Activated naive CD8-positive, alpha-beta T cell (primary cell): ENCODE results near the gene GSAP.

ENCODE experiments used
- H3K27ac Mint-ChIP-seq: one replicate; pipeline ENCODE4 v1.8.0; 2021; ENCODE audit warnings: mixed read lengths
- H3K27me3 Mint-ChIP-seq: one replicate; pipeline ENCODE4 v1.8.0; 2021; ENCODE audit warnings: mixed read lengths
- H3K36me3 Mint-ChIP-seq: one replicate; pipeline ENCODE4 v1.8.0; 2021; ENCODE audit warnings: mixed read lengths
- H3K4me1 Mint-ChIP-seq: one replicate; pipeline ENCODE4 v1.8.0; 2021; ENCODE audit warnings: low read depth, mixed read lengths
- H3K4me3 Mint-ChIP-seq: one replicate; pipeline ENCODE4 v1.8.0; 2021; ENCODE audit warnings: mild to moderate bottlenecking, mixed read lengths
- H3K9me3 Mint-ChIP-seq: one replicate; pipeline ENCODE4 v1.8.0; 2021; ENCODE audit warnings: low read depth, mixed read lengths

The GSAP gene

DNA sequence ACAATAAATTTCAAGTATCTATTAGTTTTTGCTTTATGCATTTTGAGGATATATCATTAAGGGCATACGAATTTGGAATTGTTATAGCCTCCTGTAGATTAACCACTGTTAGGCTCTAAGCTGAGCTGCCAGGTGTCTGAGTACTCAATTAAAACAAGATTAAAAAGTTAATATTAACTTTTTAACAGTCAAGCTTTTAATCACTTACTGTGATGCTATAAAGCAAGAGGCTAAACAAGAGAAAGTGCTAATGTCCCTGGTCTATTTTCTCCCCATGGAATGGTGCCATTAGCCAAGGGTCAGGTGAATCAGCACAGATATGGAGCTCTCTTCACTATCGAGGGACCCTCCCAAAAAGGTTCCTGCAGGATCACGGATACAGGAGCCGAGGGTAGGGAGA is 9.7 kb downstream of the GSAP start:
- no peak overlapping the region for H3K27ac Mint-ChIP-seq
- H3K4me3 Mint-ChIP-seq: no peak overlapping the region
- peaks cover 4% of the 10 kb centered on the region for H3K4me1 Mint-ChIP-seq
- H3K9me3 Mint-ChIP-seq: no peaks in the 10 kb centered on the region
- H3K27me3 Mint-ChIP-seq: no peaks in the 10 kb centered on the region
- peaks cover 9% of the 10 kb centered on the region for H3K36me3 Mint-ChIP-seq

DNA sequence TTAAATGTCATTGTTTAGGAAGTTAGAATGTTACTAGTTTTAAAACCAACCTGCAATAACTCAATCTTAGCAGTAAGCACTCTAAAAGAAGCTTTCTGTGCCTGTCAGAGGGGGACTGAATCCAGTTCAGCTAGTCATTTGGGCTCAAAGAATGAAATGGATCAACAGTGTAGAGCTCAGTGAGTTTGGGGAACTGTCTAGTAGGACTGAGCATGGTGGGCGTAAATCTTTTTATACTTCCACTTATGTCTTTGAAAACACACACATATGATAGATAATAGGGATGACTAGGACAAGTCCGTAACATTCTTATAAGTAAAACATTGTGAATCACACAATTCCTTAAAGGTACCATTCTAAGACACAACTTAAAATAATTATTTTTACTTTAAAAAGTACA is 11.5 kb downstream of the GSAP start:
- Mint-ChIP-seq H3K27me3 (no peaks in the 10 kb centered on the region), H3K9me3 (no peaks in the 10 kb centered on the region), H3K4me3 (no peak overlapping the region), H3K4me1 (peaks cover 5% of the 10 kb centered on the region), H3K36me3 (peaks cover 11% of the 10 kb centered on the region), H3K27ac (no peak overlapping the region)

DNA sequence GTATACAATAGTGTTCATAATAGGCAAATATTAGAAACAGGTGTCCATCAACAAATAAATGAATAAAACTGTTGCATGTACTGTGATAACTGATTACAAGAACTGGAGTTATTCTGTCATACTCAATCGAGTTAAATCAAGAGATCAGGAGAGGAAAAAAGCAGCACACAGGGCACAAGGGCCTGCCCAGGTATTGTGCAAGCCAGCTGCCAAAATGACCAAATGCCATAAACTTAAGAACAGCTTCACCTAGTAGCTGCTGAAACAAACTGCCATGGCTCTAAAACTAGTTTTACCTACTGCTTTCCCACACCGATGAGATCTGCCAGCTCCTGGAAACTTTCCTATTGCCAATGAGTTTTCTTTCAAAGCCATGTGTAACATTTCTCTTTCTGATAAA is 12.2 kb downstream of the GSAP start:
- H3K4me1 Mint-ChIP-seq: peaks cover 5% of the 10 kb centered on the region
- no peak overlapping the region for H3K27ac Mint-ChIP-seq
- H3K36me3 Mint-ChIP-seq: peaks cover 15% of the 10 kb centered on the region
- no peaks in the 10 kb centered on the region for H3K27me3 Mint-ChIP-seq
- no peak overlapping the region for H3K4me3 Mint-ChIP-seq
- H3K9me3 Mint-ChIP-seq: no peaks in the 10 kb centered on the region

DNA sequence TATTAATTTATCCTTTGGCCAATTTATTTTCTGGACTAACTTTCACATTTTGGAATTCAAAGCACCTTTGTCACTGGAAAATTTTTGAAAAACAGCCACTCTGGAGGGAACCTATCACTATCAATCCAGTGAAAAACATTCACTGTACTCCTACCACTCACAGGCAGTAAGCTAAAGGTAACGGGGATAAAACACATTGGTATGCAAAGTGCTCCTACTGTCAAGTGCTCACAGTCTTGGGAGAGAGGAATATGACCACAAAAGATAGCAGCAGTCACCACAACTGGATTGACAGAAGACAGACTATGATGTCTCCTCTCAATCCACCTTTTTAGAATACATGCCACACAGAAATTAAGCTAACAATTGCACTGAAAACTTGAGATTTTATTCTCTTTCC is 13.3 kb downstream of the GSAP start:
- Mint-ChIP-seq H3K27ac (no peak overlapping the region), H3K4me3 (no peak overlapping the region), H3K9me3 (no peaks in the 10 kb centered on the region), H3K27me3 (no peaks in the 10 kb centered on the region), H3K36me3 (peaks cover 15% of the 10 kb centered on the region), H3K4me1 (peaks cover 5% of the 10 kb centered on the region)

DNA sequence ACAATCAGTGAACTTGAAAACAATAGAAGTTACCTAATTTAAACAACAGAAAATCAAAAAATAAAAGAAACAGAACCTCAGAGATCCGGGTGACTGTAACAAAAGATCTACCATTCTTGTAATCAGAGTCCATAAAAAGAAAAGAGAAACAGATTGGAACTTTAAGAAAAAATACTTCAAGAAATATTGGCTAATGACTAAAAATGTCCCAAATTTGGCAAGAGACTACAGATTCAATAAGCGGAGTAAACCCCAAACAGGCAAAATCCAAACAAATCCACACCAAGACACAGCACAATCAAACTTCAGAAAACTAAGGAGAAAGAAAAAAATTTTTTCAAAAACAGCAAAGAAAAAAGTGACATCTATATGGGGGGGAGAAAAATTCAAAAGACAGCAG is 15.1 kb downstream of the GSAP start:
- Mint-ChIP-seq H3K36me3 (peaks cover 22% of the 10 kb centered on the region), H3K9me3 (no peaks in the 10 kb centered on the region), H3K27me3 (no peaks in the 10 kb centered on the region), H3K4me3 (no peak overlapping the region), H3K27ac (no peak overlapping the region), H3K4me1 (peaks cover 5% of the 10 kb centered on the region)

DNA sequence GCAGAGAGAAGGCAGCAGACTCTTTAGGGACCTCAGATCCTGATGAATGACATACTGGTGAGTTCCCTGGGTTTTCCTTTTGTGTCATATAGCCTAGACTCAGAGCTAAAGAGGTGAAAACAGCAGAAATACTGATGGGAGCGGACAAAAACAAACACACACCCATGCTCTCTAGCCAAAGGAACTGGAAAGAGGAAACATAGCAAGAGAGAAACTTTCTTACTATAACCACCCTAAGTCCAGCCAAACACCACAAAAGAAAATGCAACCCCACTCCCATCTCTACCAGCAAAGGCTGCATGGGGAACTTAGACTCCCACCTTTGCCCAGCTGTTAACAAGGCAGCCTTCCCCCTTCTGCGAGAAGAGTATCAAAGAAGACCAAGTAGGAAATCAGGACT is 16.3 kb downstream of the GSAP start:
- Mint-ChIP-seq H3K27ac (no peak overlapping the region), H3K9me3 (no peaks in the 10 kb centered on the region), H3K4me1 (peaks cover 5% of the 10 kb centered on the region), H3K27me3 (no peaks in the 10 kb centered on the region), H3K4me3 (no peak overlapping the region), H3K36me3 (peaks cover 24% of the 10 kb centered on the region)

DNA sequence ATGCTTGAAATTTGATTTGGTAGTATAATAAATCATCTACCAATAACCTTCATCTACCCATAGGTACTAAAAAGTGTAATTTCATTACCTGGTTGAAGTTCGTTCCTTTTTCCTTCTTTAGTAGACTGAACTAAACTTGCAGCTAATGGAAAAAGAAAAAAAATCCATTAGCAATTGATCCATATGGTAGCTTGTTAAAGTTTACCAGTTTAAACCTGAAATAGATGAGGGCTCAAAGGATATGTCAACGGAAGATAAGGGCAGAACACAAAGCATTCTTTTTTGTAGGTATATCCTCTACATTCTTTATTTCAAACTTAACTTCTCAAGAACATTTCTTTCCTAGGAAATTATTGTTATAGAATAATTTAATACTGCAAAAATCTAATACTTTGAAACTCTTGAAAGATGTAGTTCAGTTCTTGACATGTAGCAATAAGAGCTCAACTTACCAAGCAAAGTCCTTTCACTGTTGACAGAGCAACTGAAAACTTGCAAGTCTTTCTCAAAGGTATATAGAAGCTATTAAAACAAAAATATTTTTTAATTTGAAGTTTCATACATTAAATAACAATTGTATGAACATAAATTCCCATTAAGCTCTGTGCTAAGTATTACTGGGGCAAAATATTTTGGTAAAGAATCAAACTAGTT is 19.1 kb downstream of the GSAP start:
- Mint-ChIP-seq H3K27me3 (no peaks in the 10 kb centered on the region), H3K27ac (no peak overlapping the region), H3K9me3 (no peaks in the 10 kb centered on the region), H3K36me3 (peaks cover 33% of the 10 kb centered on the region), H3K4me1 (peaks cover 23% of the 10 kb centered on the region), H3K4me3 (no peak overlapping the region)

DNA sequence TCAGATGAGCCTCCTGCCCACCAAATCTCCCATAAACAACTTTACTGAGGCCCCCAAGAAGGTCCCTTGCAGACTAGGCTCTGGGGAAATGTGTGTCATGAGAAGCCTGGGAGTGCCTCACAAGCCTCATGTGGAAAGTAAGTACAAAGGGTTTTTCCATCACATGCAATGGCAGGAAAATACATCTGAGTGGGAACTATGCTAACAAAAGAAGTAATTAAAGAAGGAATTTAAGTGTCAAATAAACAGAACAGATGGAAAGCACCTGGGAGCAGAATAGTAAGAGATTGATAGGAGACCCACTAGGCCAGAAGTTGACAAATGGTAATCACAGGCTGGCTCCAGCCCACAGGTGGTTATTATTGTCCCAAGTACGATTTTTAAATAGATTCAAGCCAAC is 20.5 kb downstream of the GSAP start:
- H3K4me1 Mint-ChIP-seq: peaks cover 19% of the 10 kb centered on the region
- H3K4me3 Mint-ChIP-seq: no peak overlapping the region
- H3K27me3 Mint-ChIP-seq: no peaks in the 10 kb centered on the region
- no peak overlapping the region for H3K27ac Mint-ChIP-seq
- peaks cover 36% of the 10 kb centered on the region for H3K36me3 Mint-ChIP-seq
- no peaks in the 10 kb centered on the region for H3K9me3 Mint-ChIP-seq

DNA sequence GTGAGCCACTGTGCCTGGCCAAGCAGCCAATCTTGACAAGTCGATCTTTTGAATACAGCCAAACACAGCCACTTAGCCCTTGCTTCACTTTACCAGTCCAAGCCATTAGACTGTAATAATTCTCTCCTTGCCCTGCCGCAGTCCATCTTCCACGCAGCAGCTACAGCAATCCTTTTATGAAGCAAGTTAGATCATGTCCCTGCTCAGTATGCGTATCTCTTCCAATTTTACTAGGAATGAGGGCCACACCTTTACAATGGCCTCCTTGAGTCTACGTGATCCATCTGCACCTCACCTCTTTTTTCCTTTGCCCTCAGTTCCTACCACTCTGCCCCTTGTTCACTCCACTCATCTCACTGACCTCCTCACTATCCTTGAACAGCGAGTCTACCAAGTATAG is 22.2 kb downstream of the GSAP start:
- Mint-ChIP-seq H3K27ac (no peak overlapping the region), H3K4me1 (peaks cover 19% of the 10 kb centered on the region), H3K36me3 (peaks cover 30% of the 10 kb centered on the region), H3K9me3 (no peaks in the 10 kb centered on the region), H3K27me3 (no peaks in the 10 kb centered on the region), H3K4me3 (no peak overlapping the region)

DNA sequence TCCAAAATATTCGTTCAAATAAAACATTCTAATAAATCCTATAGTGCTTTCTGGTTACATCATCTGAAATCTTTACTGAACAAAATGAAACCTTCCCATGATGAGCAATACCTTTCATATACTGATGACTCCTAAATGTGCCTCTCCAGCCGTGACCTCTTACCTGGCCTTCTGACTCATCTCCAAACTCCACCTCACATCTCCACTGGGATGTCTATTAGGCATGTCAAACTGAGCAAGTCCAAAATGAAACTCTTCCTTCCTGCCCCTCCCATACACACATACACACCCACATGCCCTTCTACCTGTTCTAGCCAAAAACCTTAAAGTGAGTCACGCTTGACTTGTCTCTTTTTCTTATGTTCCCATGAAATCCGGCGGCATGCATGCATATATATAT is 22.9 kb downstream of the GSAP start:
- Mint-ChIP-seq H3K27me3 (no peaks in the 10 kb centered on the region), H3K4me3 (peak overlapping the region; percentile 21), H3K36me3 (peaks cover 30% of the 10 kb centered on the region)

DNA sequence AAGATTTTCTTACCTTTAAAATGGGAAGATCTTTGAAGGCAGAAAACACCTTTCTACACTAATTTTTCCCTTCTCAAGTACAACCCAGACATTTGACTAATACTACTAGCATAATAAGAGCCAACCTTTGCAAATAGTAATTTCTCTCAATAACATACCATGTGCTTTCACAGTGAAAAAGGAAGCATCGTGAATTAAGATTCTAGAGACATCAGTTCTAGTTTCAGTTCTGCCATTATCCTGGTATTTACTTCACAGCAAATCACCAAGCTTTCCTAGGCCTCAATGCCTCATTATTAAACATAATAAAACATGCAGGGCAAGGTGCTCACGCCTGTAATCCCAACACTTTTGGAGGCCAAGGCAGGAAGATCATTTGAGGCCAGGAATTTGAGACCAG is 24.9 kb downstream of the GSAP start:
- Mint-ChIP-seq H3K36me3 (peaks cover 36% of the 10 kb centered on the region), H3K9me3 (no peaks in the 10 kb centered on the region), H3K27me3 (no peaks in the 10 kb centered on the region), H3K4me3 (no peak overlapping the region), H3K4me1 (peaks cover 22% of the 10 kb centered on the region), H3K27ac (peak overlapping the region; percentile 61)

More for the DNA sequence above, 22.9 kb downstream of the GSAP start:
- H3K27ac Mint-ChIP-seq: peak overlapping the region; percentile 25
- peaks cover 19% of the 10 kb centered on the region for H3K4me1 Mint-ChIP-seq
- no peaks in the 10 kb centered on the region for H3K9me3 Mint-ChIP-seq

DNA sequence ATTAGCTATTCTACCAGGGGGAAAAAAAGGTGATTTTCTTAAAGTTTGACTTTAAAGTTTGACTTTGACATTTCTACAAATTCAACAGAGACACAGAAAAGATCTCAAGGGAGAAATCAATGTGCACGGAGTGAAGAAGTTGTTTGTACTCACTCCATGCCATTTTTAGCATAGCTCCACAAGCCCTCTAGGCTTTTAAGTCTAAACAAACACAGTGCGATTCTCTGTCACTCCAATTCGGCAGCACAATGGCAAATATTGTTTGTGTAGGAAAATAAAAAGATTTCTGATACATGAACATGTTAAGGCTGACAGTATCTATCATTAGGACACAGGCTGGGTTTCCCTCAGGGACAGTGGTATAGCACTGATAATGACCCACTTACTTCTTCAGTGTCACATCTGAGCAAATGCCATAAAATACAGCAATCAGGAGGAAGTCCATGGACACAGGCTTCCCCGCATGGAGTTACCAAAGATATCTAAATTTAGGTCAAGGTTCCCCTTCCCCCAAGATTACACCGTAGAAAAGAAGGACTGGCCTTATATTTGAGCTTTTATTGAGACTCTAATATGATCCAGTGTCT is 28.0 kb downstream of the GSAP start:
- Mint-ChIP-seq H3K4me1 (peaks cover 15% of the 10 kb centered on the region), H3K4me3 (no peak overlapping the region), H3K27me3 (no peaks in the 10 kb centered on the region), H3K27ac (no peak overlapping the region), H3K9me3 (no peaks in the 10 kb centered on the region), H3K36me3 (peaks cover 32% of the 10 kb centered on the region)

DNA sequence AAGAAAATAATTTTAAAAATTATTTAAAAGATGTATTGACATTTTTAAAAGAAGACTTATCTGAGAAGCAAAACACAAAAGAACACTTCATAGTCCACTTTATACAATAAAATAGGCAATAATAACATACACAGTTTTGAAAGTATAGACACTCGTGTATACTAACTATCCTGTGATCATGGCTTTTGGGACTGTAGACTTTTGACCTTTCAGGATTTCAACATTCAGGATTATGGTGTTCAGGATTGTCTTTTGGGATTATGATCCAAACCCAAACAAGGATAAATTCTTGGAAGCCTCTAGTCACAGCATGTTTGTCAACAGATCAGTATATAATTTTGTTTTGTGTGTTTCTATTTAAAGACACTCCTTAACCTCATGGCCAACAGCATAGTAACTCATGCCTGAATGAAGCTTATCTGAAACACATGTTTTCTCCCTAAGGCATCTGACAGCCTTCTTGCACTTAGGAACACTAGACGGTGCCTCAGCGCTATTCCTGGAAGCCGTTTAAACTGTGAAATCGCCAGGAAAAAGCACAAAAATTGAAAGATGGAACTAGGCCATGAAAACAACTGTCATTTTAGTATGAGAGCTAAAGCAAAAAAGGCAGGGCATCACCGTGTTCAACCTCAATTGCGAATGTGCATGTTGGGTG is 29.9 kb downstream of the GSAP start:
- Mint-ChIP-seq H3K36me3 (peaks cover 33% of the 10 kb centered on the region), H3K27ac (no peak overlapping the region), H3K4me3 (no peak overlapping the region), H3K4me1 (peaks cover 10% of the 10 kb centered on the region), H3K9me3 (no peaks in the 10 kb centered on the region), H3K27me3 (no peaks in the 10 kb centered on the region)

DNA sequence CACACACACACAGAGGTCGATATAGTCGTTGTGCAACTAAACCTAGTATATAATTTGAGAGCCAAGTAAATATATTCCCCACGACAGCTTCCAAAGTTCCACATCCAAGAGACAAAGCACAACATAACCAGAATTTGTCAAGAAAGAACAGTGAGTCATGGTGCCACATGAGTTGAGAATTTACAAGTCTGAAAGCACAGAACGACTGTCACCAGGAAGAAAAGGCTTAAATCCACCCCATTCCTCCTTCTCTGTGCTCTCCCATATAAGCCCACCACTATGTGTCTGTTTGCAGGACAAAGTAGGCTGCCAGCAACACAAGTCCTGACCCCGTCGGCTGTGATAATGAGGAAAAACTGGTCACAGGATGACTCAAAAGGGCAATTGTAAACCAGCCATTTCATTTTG is 32.8 kb downstream of the GSAP start:
- Mint-ChIP-seq H3K4me1 (peaks cover 10% of the 10 kb centered on the region), H3K4me3 (no peak overlapping the region), H3K36me3 (peaks cover 38% of the 10 kb centered on the region), H3K27me3 (no peaks in the 10 kb centered on the region), H3K27ac (no peak overlapping the region), H3K9me3 (no peaks in the 10 kb centered on the region)

DNA sequence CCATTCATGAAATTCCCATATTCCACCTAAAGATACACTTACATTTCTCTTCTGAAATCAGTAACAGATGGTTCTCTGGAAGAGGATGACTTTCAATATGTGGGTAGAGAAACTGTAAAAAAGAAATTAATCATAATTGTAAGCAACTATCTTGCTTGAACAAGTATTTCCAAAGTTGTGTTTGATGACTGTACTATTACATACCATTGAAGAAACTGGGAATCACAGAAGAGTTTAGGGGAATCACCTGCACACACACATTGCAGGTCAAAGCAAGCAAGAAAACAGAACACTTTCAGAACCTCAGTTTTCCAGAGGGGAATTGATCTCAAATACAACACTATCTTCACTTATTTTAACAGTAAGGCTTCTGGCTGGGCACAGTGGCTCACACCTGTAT is 33.6 kb downstream of the GSAP start:
- Mint-ChIP-seq H3K27me3 (no peaks in the 10 kb centered on the region), H3K4me1 (peaks cover 9% of the 10 kb centered on the region), H3K36me3 (peaks cover 37% of the 10 kb centered on the region), H3K9me3 (no peaks in the 10 kb centered on the region), H3K27ac (no peak overlapping the region), H3K4me3 (no peak overlapping the region)

DNA sequence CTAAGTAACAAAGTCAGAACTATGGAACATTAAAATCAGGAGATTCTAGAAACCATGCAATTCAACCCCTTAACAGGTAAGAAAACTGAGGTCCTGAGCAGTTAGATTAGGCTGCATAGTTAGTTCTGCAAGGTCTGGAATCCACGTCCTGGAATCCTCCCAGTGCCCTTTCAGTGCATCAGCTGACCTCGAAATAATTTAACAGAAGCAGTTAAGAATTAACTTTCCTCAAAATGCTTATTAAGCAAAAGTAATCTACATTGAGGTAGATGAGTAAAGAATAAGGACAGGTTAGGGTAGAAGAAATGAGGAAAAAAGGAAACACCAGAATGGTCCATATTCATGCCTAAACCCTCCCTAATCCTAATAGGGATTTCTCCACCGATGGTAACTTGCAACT is 37.6 kb downstream of the GSAP start:
- no peak overlapping the region for H3K4me3 Mint-ChIP-seq
- no peaks in the 10 kb centered on the region for H3K9me3 Mint-ChIP-seq
- no peaks in the 10 kb centered on the region for H3K27me3 Mint-ChIP-seq
- peaks cover 28% of the 10 kb centered on the region for H3K36me3 Mint-ChIP-seq
- H3K27ac Mint-ChIP-seq: no peak overlapping the region
- H3K4me1 Mint-ChIP-seq: peaks cover 7% of the 10 kb centered on the region
